GM18870 (cell line): ENCODE measurements around the gene HOGA1.
A peak's percentile ranks its signal among the peaks of the same experiment; 100 is the strongest.

ENCODE experiments used
- ATAC-seq: cut with Tn5 transposase; IDR thresholded peaks from one replicate; pipeline ENCODE4 v1.9.1; 2021; ENCODE audit warnings: moderate library complexity; ENCODE audit not compliant: unreplicated experiment

The HOGA1 gene

DNA sequence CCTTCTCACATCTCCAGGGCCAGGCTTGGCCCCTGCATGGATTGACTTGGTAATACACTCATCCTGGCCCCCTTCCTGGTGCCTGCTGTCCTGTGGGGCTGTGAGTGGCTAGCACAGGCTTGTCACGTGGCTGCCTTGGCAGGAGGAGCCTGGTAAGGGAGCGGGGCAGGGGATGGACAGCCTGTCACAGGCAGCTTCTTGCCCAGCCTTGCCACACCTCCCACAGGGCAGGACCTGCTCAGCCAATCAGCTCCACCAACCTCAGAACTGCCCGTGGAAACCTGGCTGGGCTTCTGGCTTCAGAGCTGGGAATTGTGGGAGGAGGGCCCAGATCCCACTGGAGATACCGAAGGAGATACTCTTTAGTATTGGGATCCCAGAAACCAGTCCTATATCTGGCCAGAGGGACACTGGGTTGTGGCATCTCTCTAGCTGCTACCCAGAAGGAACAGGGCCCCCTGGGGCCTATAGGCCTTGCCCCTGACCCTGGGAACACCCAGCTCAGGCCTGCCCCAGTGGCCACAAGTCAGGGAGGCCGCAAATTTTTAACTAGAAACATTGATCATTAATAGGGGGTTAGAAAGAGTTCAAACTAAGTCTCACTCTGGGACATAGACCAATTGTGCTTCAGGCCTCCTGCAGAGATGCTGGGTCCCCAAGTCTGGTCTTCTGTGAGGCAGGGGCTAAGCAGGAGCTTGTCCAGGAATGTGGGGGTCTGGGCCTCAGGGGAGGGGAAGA is at the start of gene HOGA1:
Gene HOGA1 (plus strand): TSS at position 330 of the 738 bp plus-strand sequence. CDS start 315 bp downstream, at position 645.
- peak; percentile 53 for ATAC-seq

DNA sequence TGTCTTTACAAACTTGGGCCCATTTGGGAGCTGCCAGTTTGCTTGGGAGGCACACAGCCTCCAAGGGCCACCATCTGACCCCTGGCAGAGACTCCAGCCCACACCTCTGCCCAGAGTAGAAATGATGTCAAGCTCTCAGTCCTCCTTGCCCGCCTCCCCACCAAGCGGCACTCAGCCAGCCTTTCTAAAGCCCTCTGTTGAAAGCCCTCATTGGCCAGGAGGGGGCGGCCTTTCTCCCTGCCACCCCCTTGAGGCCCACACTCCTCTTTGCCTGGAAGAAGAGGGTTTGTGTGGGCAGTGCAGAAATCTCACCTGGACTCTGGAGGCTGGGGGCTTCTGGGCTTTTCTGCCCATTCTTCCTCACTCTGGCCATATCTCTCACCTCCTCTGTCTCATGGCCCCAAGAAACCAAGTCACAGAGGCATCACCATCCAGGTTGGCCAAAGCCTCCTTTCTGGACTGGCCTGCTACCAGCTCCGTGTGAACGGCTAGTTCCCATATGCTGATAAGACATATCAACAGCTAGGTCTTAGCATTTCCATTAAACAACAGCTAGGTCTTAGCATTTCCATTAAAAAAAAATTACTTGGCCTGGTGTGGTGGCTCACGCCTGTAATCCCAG is 49.3 kb upstream of the HOGA1 start:
- ATAC-seq: no peak

DNA sequence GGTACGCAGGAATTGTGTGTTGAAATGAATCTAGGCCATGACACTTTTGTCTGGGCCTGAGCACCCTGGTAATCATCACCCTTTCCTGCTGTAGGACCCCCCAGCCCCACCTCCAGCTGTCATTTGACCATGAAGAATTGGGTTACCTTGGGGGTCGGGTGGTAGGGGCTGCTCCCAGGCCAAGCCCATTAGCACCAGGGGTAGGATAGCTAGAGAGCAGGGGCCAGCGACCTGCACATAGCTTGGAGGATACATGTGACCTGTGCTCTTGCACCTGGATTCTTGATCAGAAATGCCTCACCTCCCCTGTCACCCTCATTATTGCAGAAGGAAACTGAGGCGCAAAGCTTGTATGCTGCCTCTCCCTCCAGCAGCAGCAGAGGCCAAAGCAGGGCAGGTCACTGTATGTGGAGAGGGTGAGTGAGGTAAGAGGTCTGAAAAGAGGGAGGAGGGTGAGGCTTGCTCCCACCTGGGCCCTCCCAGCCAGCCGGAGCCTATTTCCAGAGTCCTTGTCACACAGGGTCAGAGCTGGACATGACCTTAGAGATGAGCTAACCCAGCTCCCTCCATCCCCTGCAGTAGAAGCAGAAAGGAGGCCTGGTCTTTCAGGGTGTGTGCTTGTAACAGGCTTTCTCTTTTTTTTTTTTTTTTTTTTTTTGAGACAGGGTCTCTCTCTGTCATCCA is 46.9 kb upstream of the HOGA1 start:
- no peak for ATAC-seq

DNA sequence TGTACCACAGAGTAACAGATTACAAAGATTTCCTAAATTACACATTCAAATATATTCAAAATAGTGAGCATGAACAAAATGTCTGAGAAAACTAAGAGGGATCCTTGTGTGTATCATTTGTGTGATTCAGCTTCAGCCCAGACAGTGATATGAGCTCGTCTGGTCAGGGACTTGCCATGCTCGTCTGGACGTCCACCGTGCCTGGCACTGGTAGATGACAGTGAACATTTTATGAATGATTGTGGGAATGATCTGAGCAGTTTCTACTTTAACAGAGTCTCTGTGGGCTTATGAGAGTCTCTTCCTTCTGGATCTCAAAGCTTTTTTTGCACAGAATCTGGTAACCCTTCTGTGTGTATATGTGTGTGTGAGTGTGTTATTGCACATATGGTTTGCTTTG is 45.8 kb upstream of the HOGA1 start:
- ATAC-seq: no peak

- ATAC-seq: no peak
These were observed 45.4 kb upstream of the HOGA1 start for GRCh38 chr10:97538839-97539238.

- ATAC-seq: no peak
These were observed 44.5 kb upstream of the HOGA1 start for GRCh38 chr10:97539523-97540200.

DNA sequence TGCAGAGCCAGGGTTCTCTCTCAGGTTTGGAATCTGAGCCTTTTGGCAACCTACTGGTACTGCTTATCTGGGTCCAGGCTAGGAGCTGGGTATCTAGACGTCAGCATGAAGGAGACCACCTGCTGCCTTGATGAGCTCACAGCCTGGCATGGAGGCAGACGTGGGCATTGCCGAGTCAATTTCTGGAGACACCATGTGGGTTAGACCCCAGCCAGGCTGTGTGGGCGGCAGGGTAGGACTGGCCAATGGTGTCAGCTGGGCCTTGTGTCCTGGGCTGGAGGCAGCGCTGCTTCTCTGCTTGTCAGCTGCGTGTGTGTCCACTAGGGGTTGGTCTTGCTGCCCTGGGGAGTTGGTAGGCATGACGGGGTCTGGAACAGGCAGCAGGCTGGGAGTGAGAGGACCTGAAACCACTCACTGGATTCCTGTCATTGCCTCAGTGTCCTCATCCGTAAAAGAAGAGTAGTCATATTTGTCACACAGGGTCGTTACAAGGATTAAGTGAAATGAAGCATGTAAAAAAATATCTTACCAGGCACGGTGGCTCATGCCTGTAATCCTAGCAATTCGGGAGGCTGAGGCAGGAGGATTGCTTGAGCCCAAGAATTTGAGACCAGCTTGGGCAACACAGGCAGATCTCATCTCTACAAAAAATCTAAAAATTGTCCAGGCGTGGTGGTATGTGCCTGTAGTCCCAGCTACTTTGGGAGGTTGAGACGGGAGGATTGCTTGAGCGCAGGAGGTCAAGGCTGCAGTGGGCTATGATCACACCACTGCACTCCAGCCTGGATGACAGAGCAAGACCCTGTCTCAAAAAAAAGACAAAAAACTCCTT is 43.3 kb upstream of the HOGA1 start:
- no peak for ATAC-seq

DNA sequence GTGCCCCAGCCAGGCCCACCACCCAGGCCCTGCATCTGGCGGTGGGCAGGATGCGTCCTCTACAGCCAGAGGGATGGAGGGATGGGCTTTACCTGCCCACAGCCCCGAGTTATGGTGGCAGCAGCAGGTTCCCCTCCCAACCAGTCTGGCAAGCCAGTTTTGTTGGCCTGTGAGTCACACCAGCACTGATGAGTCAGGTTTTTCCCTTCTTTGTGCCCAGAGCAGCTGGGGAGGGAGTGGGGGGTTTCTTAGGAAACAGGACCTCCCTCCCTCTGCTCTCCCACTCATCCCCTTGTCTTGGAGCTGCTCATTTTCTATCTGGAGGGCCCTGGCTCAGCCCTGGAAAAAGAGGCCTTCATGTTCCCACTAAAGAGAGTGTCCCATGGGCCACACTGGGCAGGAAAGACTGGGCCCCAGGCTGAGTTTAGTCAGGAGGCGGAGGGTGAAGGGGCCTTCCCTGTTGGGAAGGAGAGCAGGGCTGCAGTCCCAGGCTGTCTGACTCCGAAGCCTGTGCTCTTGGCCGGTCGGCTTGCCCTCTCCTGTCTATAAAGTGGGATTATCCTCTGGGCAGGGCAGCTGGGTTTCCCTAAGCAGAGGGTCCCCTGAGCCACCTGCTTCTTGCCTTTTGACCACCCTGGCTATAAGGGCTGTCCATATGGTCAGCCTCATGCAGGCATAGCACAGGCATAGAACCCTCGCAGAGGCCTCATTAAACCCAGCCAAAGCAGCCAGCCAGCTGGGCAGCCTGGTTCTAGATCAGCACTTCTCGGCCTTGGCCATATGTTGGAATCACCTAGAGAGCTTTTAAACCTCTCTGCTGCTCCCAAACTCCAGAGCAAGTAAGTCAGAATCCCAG is 41.8 kb upstream of the HOGA1 start:
- ATAC-seq: no peak

- ATAC-seq: no peak
These were observed 41.1 kb upstream of the HOGA1 start for GRCh38 chr10:97543025-97543546.

DNA sequence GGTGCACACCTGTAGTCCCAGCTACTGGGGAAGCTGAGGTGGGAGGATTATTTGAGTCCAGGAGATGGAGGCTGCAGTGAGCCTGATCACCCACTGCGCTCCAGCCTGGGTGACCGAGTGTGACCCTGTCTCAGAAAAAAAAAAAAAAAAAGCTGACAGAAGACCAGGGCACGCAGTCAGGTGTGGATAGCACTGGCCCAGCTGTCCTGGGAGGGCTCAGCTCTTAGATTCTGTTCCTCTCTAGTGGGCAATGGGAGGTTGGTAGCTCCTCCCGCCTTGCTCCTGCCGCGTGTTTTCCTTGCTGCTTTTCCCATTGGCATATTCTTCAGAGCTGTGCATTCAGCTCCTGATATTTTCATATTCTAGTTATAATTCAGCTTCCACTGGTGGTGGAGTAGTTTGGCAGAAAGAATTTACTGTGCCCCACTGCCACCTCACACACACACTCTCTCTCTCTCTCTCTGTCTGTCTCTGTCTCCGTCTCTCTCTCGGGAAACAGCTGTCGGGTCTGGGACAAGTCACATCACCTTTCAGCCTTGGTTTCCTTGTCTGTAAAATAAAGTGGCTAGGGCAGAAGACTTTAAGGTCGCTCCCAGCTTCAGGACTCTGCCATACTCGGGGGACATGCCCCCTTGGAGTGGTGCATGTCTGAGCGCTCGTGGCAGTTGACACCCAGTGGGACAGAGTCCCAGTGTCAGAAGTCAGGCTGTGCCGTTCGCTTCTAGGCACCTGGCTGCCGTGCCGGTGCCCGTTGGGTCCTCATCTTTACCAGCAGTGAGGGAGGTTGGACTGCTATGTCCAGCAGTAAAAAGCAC is 37.5 kb upstream of the HOGA1 start:
- ATAC-seq: no peak

DNA sequence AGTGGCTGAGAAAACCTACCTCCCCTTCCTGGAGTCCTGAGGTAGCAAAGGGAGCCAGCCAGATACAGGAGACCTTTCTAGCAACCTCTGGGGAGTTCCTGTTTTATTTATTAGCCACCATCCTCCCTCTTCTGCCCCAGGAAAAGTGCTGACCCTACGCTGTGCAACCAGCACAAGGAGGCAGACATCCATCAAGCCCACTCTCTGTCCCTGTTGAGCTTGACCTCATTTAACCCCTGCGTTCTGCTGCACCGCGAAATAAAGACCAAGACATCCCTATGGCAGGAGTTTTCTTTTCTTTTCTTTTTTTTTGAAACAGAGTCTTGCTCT is 37.0 kb upstream of the HOGA1 start:
- no peak for ATAC-seq

DNA sequence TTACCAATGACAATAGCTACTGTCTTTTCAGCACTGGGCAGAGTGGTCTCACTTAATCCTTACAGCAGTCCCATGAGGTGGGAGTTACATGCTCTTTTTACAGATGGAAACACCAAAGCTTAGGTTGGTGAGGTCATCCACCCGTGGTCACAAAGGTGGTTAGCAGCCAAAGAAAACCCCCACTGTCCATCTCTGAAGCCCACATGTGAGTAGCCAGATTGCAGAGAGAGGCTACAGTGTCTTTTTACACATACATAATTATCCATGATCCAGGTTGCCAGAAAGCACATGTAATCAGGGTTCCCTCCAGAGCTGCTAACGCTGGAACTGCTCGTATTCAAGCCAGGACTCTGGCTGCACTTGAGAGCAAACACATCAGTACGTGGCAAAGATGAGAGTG is 36.2 kb upstream of the HOGA1 start:
- ATAC-seq: no peak

GRCh38 chr10:97548828-97549455 is 35.2 kb upstream of the HOGA1 start:
- ATAC-seq: no peak

DNA sequence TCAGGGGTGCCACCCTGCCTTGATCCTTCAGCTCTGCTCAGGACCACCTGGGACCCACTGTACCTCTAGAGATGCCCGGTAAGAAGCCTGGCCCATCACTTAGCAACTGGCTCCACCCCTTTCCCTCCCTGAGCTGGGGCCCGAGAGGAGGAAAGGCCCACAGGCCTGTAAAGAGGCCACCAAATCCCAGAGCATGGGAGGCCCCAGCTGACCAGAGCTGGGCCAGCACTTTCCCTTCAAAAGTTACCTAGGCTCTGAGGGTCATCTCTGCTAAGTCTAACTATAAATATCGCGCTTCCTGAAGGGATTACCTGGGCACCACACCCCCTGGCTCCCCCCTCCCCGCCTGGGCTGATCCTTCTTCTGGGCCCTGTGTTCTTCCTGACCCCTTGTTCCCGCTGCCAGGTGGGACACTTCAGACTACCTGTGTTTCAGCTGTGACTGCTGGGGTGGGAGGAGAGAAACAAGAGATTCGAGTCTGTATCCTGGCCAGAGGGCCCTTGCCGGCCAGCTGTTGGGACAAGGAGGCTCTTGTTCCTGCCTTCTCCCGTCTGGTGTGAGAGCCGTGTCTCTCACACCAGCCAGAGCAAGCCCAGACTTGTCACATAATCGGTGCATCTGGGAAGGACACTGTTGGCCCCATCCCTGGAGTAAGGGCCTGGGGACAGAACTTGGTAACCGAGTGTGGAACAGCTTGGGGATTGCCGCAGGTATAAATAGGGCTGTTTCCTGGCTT is 34.4 kb upstream of the HOGA1 start:
- ATAC-seq: no peak

DNA sequence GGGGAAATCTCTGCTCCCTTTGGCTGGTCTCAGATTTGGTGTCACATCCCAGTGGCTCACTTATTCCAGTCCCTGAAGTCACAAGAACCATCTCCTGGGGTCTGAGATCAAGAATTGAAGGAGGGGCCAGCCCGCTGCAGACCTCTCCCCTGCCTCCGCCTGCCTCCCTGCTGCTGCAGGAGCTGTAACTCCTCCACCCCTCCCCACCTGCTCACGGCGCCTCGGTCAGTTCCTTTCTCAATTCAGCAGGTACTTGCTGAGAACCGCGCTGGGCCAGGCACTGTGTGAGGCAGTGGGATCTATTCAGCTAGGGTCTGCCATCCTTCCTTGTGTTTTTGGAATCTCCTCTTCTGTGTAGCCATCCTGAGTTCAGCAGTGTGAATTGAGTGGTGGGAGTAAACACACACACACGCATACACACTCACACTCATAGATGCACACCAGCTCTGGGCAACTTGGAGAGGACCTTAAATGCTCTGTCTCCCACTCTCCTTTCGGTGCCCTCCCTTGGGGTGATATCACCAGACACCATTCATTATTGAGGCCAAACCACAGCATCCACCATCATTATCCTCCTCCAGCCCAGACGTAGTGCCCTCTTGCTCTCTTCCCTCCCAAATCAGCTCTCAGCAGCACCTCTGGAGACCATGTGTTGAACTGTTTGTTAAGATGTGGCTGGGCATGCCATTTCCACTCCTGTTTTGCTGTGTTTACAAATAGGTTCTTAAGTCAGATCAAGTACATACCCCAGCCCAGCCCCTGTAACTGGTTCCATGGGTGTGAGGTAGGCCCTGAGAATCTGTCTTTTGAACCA is 33.6 kb upstream of the HOGA1 start:
- ATAC-seq: no peak

- ATAC-seq: no peak
These were observed 32.9 kb upstream of the HOGA1 start for GRCh38 chr10:97551271-97551670.

DNA sequence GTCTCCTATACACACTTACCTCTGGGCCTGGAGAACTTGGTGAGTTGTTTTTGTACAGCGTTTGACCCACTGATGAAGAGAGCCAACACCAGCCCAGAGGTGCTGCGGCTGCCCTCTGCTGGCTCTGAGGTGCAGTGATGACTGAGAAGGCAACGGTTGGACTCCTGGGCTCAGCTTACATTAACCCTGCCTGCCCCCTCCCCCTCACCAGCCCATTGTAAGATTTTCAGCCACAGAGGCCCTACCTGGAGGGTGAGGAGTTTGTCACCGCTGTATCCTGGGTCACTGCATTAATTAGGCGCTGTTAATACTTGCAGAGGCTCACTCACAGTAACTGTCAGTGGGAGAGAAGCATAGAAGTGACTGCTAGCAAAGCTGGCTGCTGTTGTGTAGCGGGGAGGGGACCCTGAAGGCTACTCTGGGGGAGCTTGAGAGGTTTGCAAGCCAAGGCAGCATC is 30.6 kb upstream of the HOGA1 start:
- ATAC-seq: no peak
